HG02970 (cell line): Measurements from ENCODE around the gene GOLGA6A.

ENCODE experiments used
- ATAC-seq: cut with Tn5 transposase; IDR thresholded peaks from one replicate; pipeline ENCODE4 v1.9.1; 2021; ENCODE audit warnings: mild to moderate bottlenecking, moderate library complexity, moderate number of reproducible peaks; ENCODE audit not compliant: unreplicated experiment, low FRiP score

The GOLGA6A gene

GRCh38 chr15:74038707-74039655 lies 43.4 kb downstream of the GOLGA6A start:
- ATAC-seq: no peak

GRCh38 chr15:74037171-74038117 lies 44.9 kb downstream of the GOLGA6A start:
- ATAC-seq: no peak

- no peak for ATAC-seq
These were observed 45.8 kb downstream of the GOLGA6A start for GRCh38 chr15:74036271-74037170.

- no peak for ATAC-seq
These were observed 47.0 kb downstream of the GOLGA6A start for GRCh38 chr15:74035121-74036017.

- no peak for ATAC-seq
These were observed 48.1 kb downstream of the GOLGA6A start for GRCh38 chr15:74034206-74034755.

GRCh38 chr15:74032606-74033561 lies 49.5 kb downstream of the GOLGA6A start:
- ATAC-seq: no peak

- ATAC-seq: no peak
These were observed 50.3 kb downstream of the GOLGA6A start for GRCh38 chr15:74032046-74032445.

GRCh38 chr15:74028646-74029045 lies 53.7 kb downstream of the GOLGA6A start:
- ATAC-seq: no peak

- no peak for ATAC-seq
These were observed 54.7 kb downstream of the GOLGA6A start for GRCh38 chr15:74027688-74028087.

- ATAC-seq: no peak
These were observed 56.9 kb downstream of the GOLGA6A start for GRCh38 chr15:74025436-74025835.

- no peak for ATAC-seq
These were observed 57.7 kb downstream of the GOLGA6A start for GRCh38 chr15:74024687-74025086.

GRCh38 chr15:74022706-74023470 lies 59.5 kb downstream of the GOLGA6A start:
- no peak for ATAC-seq
